Uterus (tissue), 4 donors: ENCODE results near the gene BAHCC1. TPM values are rescaled to one million over a fixed set of nuclear protein-coding genes. Genes with fewer than 3 reads are reported as not detected.
"Not testable (repeated sequence)": the region's sequence is repeated elsewhere in the genome, so short reads cannot be mapped to it uniquely, and the experiment has no call there.

Experiments used
- DNase-seq, 2 donors: peaks; one replicate each; pipeline ENCODE4 v3.0.0-alpha.2; 2019 to 2020
- H3K27ac ChIP-seq, 2 donors: fragments of 200-600 bp; sonication (generic); 1 replicate in 1 of 2; 2 replicates in 1 of 2; pipeline ENCODE4 v1.5.1; 2016 to 2018
- H3K27me3 ChIP-seq, 2 donors: fragments of 200-600 bp; sonication (generic); one replicate each; pipeline ENCODE4 v1.5.1; 2018 to 2019; ENCODE audit warnings: control low read depth in 1 of 2
- H3K36me3 ChIP-seq, 2 donors: fragments of 200-600 bp; sonication (generic); one replicate each; pipeline ENCODE4 v1.5.1; 2019; ENCODE audit warnings: control low read depth in 1 of 2
- H3K4me1 ChIP-seq, 2 donors: fragments of 200-600 bp; sonication (generic); one replicate each; pipeline ENCODE4 v1.5.1; 2018 to 2019; ENCODE audit warnings: control low read depth in 1 of 2
- H3K4me3 ChIP-seq, 2 donors: fragments of 200-600 bp; sonication (generic); 1 replicate in 1 of 2; 2 replicates in 1 of 2; pipeline ENCODE4 v1.5.1; 2018 to 2019; ENCODE audit warnings: mild to moderate bottlenecking in 1 of 2
- H3K9me3 ChIP-seq, 2 donors: fragments of 200-600 bp; sonication (generic); one replicate each; pipeline ENCODE4 v1.5.1; 2019; ENCODE audit warnings: control low read depth in 1 of 2
- POLR2A ChIP-seq, 2 donors: fragments of 450-650 bp; IDR thresholded peaks; one replicate each; pipeline ENCODE4 v1.6.1; 2016; ENCODE audit warnings: antibody characterized with exemption in 2 of 2, mild to moderate bottlenecking in 1 of 2, moderate library complexity in 1 of 2
- intact Hi-C: fragments of 100-400 bp; cut with DNase I; formaldehyde crosslinking; loops from one replicate; pipeline ENCODE4 v1.15.1; 2023; ENCODE audit warnings: low total_unique reads
- total RNA-seq, 4 donors: library from RNA; depleted of rRNA in 3 of 4; stranded (reverse); fragments of >200 nt in 3 of 4; gene quantifications; one replicate each; pipeline versions ENCODE4 v1.1.0 to v1.2.4, GENCODE V29; 2014 to 2023
- TF ChIP-seq, protein P1 (sequence below), 4 experiments: fragments of 200-600 bp in 2 of 4; fragments of 450-650 bp in 2 of 4; sonication (generic) in 2 of 4; IDR thresholded peaks; one replicate each; pipeline ENCODE4 v1.5.1; 2016 to 2019; ENCODE audit warnings: antibody characterized with exemption in 4 of 4, mild to moderate bottlenecking in 2 of 4, moderate library complexity in 1 of 4
- donor health status: DM: yes; HTN: yes; CAD: no.

Gene BAHCC1
- total RNA-seq, 4 donors from 2014 or later, result 1.5 to 34.1 (median 8.5) TPM

DNA sequence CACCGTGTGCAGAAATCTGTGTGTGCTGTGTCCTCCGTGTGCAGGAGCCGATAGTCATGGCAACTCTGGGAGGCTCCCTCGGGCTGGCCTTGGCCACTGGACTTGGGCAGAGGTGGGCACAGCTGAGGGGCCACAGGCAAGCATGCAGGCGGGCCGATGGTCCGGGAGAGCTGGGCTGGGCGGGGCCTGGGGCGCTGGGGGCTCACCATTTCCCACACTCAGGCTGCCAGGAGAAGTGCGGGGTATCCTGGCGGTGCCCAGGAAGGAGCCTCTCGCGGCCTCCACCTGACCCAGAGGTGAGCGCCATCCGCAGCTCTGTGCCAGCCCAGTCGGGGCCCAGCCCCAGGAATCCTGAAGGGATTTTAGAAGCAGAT, 28.4 kb downstream of the BAHCC1 start:
- Histone ChIP-seq H3K4me1 (peaks cover 15 to 48% of the 10 kb centered on the region in 2 donors), H3K27ac (peak overlapping the region; percentile 69 to 85), H3K4me3 (no peak overlapping the region), H3K36me3 (no peaks in the 10 kb centered on the region), H3K9me3 (no peaks in the 10 kb centered on the region), H3K27me3 (no peaks in the 10 kb centered on the region)
- TF ChIP-seq POLR2A (IDR thresholded peaks at IDR 0.05), result no peak
- TF ChIP-seq, protein P1, sequence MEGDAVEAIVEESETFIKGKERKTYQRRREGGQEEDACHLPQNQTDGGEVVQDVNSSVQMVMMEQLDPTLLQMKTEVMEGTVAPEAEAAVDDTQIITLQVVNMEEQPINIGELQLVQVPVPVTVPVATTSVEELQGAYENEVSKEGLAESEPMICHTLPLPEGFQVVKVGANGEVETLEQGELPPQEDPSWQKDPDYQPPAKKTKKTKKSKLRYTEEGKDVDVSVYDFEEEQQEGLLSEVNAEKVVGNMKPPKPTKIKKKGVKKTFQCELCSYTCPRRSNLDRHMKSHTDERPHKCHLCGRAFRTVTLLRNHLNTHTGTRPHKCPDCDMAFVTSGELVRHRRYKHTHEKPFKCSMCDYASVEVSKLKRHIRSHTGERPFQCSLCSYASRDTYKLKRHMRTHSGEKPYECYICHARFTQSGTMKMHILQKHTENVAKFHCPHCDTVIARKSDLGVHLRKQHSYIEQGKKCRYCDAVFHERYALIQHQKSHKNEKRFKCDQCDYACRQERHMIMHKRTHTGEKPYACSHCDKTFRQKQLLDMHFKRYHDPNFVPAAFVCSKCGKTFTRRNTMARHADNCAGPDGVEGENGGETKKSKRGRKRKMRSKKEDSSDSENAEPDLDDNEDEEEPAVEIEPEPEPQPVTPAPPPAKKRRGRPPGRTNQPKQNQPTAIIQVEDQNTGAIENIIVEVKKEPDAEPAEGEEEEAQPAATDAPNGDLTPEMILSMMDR (IDR thresholded peaks at IDR 0.05), result no peak
- intact Hi-C loops, result no loop called here
- DNase-seq, result no peak

DNA sequence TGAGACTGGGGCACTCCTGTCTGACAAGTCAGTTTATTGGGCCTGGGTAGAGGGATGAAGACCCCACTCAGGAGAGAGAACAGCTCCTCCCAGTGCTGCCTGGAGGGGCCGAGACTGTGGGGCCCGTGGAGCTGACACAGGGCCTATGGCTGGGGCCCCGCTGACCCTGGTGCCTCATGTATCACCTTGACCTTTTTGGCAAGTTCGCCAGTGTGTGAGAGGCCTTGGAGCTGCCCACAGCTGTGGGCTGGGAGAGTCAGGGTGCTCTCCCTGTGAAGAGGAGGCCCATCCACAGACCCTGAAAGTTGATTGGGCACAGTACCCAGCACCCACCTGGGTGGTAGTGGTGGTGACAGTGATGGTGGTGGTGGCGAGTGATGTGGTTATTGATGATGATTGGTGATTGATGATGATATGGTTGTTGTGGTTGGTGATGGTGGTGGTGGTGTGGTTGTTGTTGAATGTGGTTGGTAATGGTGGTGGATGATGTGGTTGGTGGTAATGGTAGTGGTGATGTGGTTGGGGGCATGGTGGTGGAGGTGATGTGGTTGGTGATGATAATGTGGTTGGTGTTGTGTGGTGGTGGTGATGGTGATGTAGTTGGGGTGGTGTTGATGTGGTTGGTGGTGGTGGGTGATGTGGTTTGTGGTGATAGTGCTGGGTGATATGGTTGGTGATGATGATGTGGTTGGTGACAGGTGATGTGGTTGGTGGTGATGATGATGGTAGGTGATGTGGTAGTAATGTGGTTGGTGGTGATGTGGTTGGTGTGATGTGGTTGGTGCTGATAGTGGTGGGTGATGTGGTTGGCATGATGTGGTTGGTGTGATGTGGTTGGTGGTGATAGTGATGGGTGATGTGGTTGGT, 29.1 kb downstream of the BAHCC1 start:
- TF ChIP-seq POLR2A (IDR thresholded peaks at IDR 0.05), result no peak
- intact Hi-C loops, result no loop called here

GRCh38 chr17:81425041-81425440, 29.8 kb downstream of the BAHCC1 start:
- DNase-seq, intact Hi-C loops, H3K4me3 ChIP-seq, H3K9me3 ChIP-seq, H3K27ac ChIP-seq, H3K27me3 ChIP-seq, H3K36me3 ChIP-seq: not testable (repeated sequence)
- peaks cover 14 to 51% of the 10 kb centered on the region in 2 donors for H3K4me1 ChIP-seq

More for the DNA sequence above, 29.1 kb downstream of the BAHCC1 start:
- Histone ChIP-seq H3K4me3 (no peak overlapping the region), H3K9me3 (no peaks in the 10 kb centered on the region), H3K27me3 (no peaks in the 10 kb centered on the region), H3K36me3 (no peaks in the 10 kb centered on the region), H3K27ac (no peak overlapping the region), H3K4me1 (peaks cover 15 to 48% of the 10 kb centered on the region in 2 donors)
- DNase-seq, result no peak

DNA sequence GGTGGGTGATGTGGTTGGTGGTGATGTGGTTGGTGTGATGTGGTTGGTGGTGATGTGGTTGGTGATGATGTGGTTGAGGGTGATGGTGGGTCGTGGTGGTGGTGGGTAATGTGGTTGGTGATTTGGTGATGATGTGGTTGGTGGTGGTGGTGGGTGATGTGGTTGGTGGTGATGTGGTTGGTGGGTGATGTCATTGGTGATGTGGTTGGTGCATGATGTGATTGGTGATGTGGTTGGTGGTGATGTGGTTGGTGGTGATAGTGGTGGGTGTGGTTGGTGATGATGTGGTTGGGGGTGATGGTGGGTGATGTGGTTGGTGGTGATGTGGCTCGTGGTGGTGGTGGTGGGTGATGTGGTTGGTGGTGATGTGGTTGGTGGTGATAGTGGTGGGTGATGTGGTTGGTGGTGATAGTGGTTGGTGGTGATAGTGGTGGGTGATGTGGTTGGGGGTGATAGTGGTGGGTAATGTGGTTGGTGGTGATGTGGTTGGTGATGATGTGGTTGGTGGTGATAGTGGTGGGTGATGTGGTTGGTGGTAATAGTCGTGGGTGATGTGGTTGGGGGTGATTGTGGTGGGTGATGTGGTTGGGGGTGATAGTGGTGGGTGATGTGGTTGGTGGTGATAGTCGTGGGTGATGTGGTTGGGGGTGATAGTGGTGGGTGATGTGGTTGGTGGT, 30.6 kb downstream of the BAHCC1 start:
- DNase-seq, H3K27ac ChIP-seq, H3K4me3 ChIP-seq, H3K9me3 ChIP-seq, intact Hi-C loops, H3K27me3 ChIP-seq, H3K36me3 ChIP-seq: not testable (repeated sequence)
- H3K4me1 ChIP-seq, result peaks cover 11 to 49% of the 10 kb centered on the region in 2 donors

DNA sequence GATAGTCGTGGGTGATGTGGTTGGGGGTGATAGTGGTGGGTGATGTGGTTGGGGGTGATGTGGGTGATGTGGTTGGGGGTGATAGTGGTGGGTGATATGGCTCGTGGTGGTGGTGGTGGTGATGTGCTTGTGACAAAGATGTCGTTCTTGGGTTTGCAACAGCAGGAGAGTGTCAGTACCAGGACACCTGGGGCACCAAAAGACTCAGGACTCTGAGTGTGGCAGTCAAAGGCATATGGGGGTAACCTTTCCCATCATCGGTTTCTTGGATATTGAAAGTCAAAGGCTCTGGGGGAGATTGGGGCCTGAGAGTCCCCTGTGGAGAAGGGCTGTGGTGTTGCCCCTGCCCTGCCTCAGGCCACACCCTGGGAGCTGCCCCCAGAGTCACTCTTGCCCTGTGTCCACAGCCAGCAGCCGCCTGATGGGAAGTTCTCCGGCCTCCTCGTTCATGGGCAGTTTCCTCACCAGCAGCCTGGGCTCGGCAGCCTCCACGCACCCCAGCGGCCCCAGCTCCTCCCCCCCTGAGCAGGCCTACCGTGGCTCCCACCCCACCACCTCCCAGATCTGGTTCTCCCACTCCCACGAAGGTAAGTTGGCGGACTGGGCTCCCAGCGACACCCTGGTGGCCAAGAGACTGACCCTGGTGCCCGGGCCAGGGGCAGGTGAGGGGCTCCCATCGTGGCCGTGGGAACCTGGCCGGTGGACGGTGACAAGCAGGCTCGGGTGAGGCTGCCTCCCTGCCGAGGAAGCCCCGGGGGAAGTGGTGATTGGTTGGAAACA, 31.3 kb downstream of the BAHCC1 start:
- no peak for DNase-seq
- Histone ChIP-seq H3K36me3 (no peaks in the 10 kb centered on the region), H3K27me3 (no peaks in the 10 kb centered on the region), H3K4me1 (peaks cover 11 to 42% of the 10 kb centered on the region in 2 donors), H3K4me3 (no peak overlapping the region), H3K27ac (no peak overlapping the region), H3K9me3 (no peaks in the 10 kb centered on the region)
- TF ChIP-seq POLR2A (IDR thresholded peaks at IDR 0.05), result no peak
- TF ChIP-seq, protein P1 (IDR thresholded peaks at IDR 0.05), result no peak
- intact Hi-C loops, result no loop called here

- peaks cover 9 to 33% of the 10 kb centered on the region in 2 donors for H3K4me1 ChIP-seq
- intact Hi-C loops, result no loop called here
- H3K4me3 ChIP-seq, result no peak overlapping the region
- no peak overlapping the region for H3K27ac ChIP-seq
- TF ChIP-seq, protein P1 (IDR thresholded peaks at IDR 0.05), result no peak
- TF ChIP-seq POLR2A (IDR thresholded peaks at IDR 0.05), result no peak
- no peaks in the 10 kb centered on the region for H3K36me3 ChIP-seq
- DNase-seq, result no peak
- no peaks in the 10 kb centered on the region for H3K27me3 ChIP-seq
- no peaks in the 10 kb centered on the region for H3K9me3 ChIP-seq
Measured at GRCh38 chr17:81427173-81428120, 32.2 kb downstream of the BAHCC1 start.
